Left renal pelvis (tissue), 4 donors: ENCODE results near the gene TUBGCP2. TPM values are rescaled to one million over a fixed set of nuclear protein-coding genes. Genes with fewer than 3 reads are reported as not detected.
A peak's percentile ranks its signal among the peaks of the same experiment; 100 is the strongest.

Source experiments
- DNase-seq, 4 donors: peaks; one replicate each; pipeline ENCODE4 v3.0.0-alpha.2; 2013; ENCODE audit warnings: low read depth in 4 of 4, low spot score in 3 of 4
- polyA plus RNA-seq, 4 donors: library from polyadenylated mRNA; unstranded; fragments of 120-200 nt; gene quantifications; one replicate each; pipeline ENCODE4 v1.2.1, GENCODE V29; 2013; ENCODE audit not compliant: insufficient read length in 4 of 4

TUBGCP2 gene
- polyA plus RNA-seq, result 10 to 100 TPM; 45.5 to 81.2 (median 55.8) TPM

- DNase-seq, result peak in 3 of 4 donors; percentile 67 to 76 (median 71)
Observed at GRCh38 chr10:133308421-133309099, at the start of gene TUBGCP2, which contains the start of gene ZNF511. Gene TUBGCP2, minus strand, starts transcription at chr10:133308872. Its CDS starts 5,931 bp downstream, at chr10:133302941. Gene ZNF511, plus strand, starts transcription at chr10:133308914. Its CDS starts 30 bp downstream, at chr10:133308944.

- peak in 2 of 4 donors; percentile 50 to 60 for DNase-seq
Observed at GRCh38 chr10:133357285-133358161, 48.9 kb upstream of the TUBGCP2 start, which contains the start of gene FUOM. Gene FUOM, minus strand, starts transcription at chr10:133358019. Its CDS starts 12 bp downstream, at chr10:133358007.

GRCh38 chr10:133356549-133357284, 48.0 kb upstream of the TUBGCP2 start:
- DNase-seq, result no peak

- no peak for DNase-seq
Observed at GRCh38 chr10:133355991-133356390, 47.3 kb upstream of the TUBGCP2 start.

- DNase-seq, result no peak
Observed at GRCh38 chr10:133355266-133355665, 46.6 kb upstream of the TUBGCP2 start.

GRCh38 chr10:133354672-133355240, 46.1 kb upstream of the TUBGCP2 start:
- no peak for DNase-seq

- no peak for DNase-seq
Observed at GRCh38 chr10:133353988-133354605, 45.4 kb upstream of the TUBGCP2 start.

GRCh38 chr10:133353202-133353959, 44.7 kb upstream of the TUBGCP2 start:
- DNase-seq, result no peak

- no peak for DNase-seq
Observed at GRCh38 chr10:133351408-133352318, 43.0 kb upstream of the TUBGCP2 start.

- DNase-seq, result no peak
Observed at GRCh38 chr10:133350950-133351329, 42.3 kb upstream of the TUBGCP2 start.

GRCh38 chr10:133350283-133350949, 41.7 kb upstream of the TUBGCP2 start:
- DNase-seq, result no peak

GRCh38 chr10:133349577-133350011, 40.9 kb upstream of the TUBGCP2 start:
- no peak for DNase-seq

GRCh38 chr10:133349160-133349568, 40.5 kb upstream of the TUBGCP2 start:
- DNase-seq, result no peak

- DNase-seq, result no peak
Observed at GRCh38 chr10:133347710-133348517, 39.2 kb upstream of the TUBGCP2 start.

- DNase-seq, result no peak
Observed at GRCh38 chr10:133346413-133346812, 37.7 kb upstream of the TUBGCP2 start.

- no peak for DNase-seq
Observed at GRCh38 chr10:133344236-133344635, 35.6 kb upstream of the TUBGCP2 start.

GRCh38 chr10:133343558-133343957, 34.9 kb upstream of the TUBGCP2 start:
- no peak for DNase-seq
